H7 (cell line): ENCODE results near the gene FAM236C. TPM values are rescaled to one million over a fixed set of nuclear protein-coding genes. Genes with fewer than 3 reads are reported as not detected.
"Not testable (repeated sequence)": the region's sequence is repeated elsewhere in the genome, so short reads cannot be mapped to it uniquely, and the experiment has no call there.

ENCODE experiments used
- DNase-seq: peaks from one replicate; pipeline ENCODE4 v3.0.0; 2012
- H3K27me3 ChIP-seq: 2 replicates; pipeline ENCODE4 v1.6.0; 2011; ENCODE audit warnings: mild to moderate bottlenecking, low read length; ENCODE audit not compliant: control insufficient read depth, insufficient read depth
- H3K36me3 ChIP-seq: replicated peaks from 2 replicates; pipeline ENCODE4 v1.5.1; 2011; ENCODE audit warnings: low read length; ENCODE audit not compliant: control insufficient read depth, insufficient read depth
- H3K4me3 ChIP-seq: 2 replicates; pipeline ENCODE4 v1.5.1; 2011; ENCODE audit warnings: low read depth, mild to moderate bottlenecking, control low read depth, low read length, moderate library complexity; ENCODE audit not compliant: insufficient read depth
- total RNA-seq: library from RNA; depleted of rRNA; stranded (reverse); fragments of >200 nt; shearing (Covaris generic); gene quantifications from 2 replicates; pipeline ENCODE4 v1.2.3, GENCODE V29; 2014; rRNA removed

Gene FAM236C
- total RNA-seq, result not detected in 2 replicates

DNA sequence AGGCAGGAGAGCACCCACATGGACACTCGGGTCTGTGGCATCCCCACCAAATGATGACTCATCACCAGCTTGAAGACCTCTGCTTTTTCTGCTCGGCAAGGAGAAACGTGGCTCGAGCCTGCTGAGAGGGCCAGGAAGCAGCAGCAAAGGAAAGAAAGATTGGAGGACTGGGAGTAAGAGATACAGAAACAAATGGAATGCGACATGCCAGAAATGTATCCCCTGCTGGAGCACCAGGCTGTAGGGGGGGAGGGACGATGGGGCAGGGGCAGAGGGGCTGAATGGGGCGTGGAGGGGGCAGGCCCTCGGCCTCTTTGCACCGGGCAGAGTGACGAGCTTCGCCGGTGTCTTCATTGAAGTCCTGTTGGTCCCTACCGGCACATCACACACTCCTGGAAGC, at the start of gene FAM236C:
Gene FAM236C, plus strand, starts transcription at position 301 of the 400 bp plus-strand sequence. CDS start 100 bp downstream, outside the sequence.
- H3K27me3 ChIP-seq, DNase-seq, H3K36me3 ChIP-seq, H3K4me3 ChIP-seq: not testable (repeated sequence)

DNA sequence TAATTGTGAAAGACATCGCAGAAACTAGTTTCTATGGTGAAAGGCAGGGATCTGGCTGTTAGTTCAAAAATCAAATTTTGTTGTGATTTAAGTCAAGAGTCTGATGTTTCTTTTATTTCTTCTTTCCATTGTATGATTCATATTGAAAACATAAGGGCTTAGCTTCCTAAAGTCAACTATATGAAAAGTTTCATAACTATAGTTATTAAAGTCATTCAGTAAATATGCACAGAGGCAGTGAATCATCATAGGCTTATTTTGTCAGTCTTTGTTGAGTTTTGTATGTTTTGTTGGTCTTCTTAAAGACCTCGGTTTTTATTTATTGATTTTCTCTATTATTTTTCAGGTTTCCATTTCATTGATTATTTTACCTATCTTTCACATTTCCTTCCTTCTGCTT, 29.5 kb upstream of the FAM236C start:
- DNase-seq, H3K4me3 ChIP-seq, H3K27me3 ChIP-seq, H3K36me3 ChIP-seq: not testable (repeated sequence)

DNA sequence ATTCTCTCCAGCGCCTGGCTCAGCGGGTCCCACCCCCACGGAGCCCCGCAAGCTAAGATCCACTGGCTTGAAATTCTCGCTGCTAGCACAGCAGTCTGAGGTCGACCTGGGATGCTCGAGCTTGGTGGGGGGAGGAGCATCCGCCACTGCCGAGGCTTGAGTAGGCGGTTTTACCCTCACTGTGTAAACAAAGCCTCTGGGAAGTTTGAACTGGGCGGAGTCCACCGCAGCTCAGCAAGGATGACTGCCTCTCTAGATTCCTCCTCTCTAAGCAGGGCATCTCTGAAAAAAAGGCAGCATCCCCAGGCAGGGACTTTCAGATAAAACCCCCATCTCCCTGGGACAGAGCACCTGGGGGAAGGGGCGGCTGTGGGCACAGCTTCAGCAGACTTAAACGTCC, 22.7 kb upstream of the FAM236C start:
- H3K4me3 ChIP-seq, H3K27me3 ChIP-seq, H3K36me3 ChIP-seq, DNase-seq: not testable (repeated sequence)

DNA sequence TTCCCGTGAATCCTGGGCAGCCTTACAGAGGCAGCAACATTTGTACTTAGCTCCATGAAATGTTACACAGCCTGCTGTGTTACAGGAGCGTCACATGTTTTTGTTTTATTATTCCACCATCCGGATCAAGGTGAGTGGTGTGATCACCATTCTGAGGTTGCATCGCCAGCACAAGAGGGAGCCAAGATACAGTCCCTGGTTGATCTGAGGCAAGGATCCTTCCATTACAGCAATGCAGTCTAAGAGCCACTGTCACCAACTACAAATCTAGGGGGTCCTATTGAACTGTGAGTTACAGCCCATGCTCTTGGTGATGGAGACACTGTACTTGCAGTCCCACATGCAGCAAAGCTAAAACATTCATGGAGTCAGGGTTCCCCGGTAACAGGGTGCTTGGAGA, 3.7 kb downstream of the FAM236C start:
- not testable (repeated sequence) for H3K27me3 ChIP-seq, H3K36me3 ChIP-seq, DNase-seq, H3K4me3 ChIP-seq

DNA sequence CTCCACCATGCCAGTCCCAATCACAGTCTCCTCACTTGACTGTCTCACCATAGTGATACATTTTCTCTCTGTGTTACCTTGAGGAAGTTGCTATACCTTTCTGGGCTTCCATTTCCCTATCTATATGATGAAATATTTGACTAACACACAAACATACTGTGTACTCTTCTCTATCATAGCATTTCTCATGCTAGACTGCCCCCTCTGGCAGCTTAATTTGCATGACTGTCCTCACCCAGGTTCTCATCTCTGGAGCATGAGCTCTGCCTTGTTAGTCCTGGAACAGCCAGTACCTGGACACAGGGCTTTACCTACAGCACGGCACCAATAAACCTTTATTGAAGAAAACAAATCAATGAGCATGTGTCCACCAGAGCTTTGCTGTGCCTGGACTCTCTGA, 19.9 kb downstream of the FAM236C start:
- not testable (repeated sequence) for DNase-seq, H3K27me3 ChIP-seq, H3K36me3 ChIP-seq, H3K4me3 ChIP-seq

DNA sequence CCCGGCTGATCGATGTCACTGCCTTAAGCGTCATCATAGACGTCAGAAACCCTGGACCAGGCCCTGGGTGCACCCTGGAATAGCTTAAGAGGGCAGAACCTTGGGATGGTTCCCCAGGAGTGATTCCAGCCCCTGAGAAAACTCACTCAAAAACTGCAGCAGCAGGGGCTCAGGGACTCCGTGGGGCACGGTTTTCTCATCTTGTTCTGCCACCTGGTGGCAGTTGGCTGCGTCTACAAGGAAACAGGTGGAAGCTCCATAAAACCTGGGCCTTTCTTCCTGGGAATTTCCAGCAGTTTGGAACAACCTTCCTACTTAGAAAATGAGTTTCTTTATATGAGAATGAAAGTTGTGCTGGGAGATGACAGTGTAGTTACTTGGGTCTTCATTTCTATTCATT, 24.0 kb downstream of the FAM236C start:
- DNase-seq, H3K4me3 ChIP-seq, H3K27me3 ChIP-seq, H3K36me3 ChIP-seq: not testable (repeated sequence)

DNA sequence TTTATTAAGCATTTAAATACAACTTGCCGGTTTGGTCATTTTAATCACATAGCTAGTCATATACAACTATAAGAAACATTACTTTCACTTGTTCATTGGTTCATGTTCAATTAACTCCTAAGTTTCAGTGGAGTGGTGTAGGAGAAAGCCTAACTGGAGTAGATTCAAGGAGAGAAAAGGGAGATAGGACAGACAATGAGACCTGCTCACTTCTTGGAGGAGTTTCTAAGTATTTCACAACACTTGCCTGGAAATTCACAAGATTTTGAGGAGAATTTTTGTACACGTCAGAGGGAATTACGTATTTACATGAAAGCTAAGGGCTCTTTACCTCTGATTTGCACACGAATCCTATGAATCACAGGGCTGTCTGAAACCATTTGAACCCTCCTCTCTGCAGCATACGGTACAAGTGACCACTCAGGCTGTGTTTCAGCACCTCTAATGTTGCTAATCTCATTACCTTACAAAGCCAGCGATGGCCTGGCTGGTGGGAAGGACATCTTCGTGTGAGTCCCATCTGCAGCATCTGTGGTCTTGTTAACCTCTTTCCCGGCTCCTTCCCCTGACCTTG, 24.6 kb downstream of the FAM236C start:
- H3K36me3 ChIP-seq, DNase-seq, H3K4me3 ChIP-seq, H3K27me3 ChIP-seq: not testable (repeated sequence)

DNA sequence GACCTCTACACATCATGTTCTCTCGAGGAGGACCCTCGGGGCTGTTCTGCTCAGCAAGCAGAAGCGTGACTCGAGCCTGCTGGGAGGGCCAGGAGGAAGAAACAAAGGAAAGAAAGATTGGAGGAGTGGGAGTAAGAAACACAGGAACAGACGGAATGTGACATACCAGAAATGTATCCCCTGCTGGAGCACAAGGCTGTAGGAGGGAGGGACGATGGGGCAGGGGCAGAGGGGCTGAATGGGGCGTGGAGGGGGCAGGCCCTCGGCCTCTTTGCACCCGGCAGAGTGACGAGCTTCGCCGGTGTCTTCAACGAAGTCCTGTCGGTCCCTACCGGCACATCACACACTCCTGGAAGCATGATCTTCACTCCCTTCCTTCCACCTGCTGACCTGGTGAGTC, 25.5 kb downstream of the FAM236C start, which contains the start of gene FAM236A:
Gene FAM236A, plus strand, starts transcription at position 301 of the 400 bp plus-strand sequence. Its CDS starts 57 bp downstream, at position 358.
- not testable (repeated sequence) for DNase-seq, H3K27me3 ChIP-seq, H3K36me3 ChIP-seq, H3K4me3 ChIP-seq

DNA sequence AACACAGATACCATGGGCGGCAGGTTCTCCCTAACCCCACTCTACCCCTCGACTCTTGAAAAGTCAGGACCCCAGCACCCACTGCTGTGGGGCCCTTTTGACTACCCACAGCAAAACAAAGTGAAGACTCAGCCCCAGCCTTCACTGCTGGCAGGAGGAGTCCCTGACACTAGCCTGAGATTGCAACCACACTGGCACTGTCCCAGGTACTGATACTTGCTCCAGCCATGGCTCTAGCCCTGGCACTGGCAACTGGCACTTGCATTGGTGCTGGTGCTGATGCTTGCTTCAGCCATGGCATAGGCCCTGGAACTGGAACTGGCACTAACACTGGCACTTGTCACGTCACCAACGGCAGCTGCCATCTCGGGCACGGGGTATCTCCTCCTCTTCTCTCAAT, 29.9 kb downstream of the FAM236C start:
- H3K4me3 ChIP-seq, DNase-seq, H3K36me3 ChIP-seq, H3K27me3 ChIP-seq: not testable (repeated sequence)

DNA sequence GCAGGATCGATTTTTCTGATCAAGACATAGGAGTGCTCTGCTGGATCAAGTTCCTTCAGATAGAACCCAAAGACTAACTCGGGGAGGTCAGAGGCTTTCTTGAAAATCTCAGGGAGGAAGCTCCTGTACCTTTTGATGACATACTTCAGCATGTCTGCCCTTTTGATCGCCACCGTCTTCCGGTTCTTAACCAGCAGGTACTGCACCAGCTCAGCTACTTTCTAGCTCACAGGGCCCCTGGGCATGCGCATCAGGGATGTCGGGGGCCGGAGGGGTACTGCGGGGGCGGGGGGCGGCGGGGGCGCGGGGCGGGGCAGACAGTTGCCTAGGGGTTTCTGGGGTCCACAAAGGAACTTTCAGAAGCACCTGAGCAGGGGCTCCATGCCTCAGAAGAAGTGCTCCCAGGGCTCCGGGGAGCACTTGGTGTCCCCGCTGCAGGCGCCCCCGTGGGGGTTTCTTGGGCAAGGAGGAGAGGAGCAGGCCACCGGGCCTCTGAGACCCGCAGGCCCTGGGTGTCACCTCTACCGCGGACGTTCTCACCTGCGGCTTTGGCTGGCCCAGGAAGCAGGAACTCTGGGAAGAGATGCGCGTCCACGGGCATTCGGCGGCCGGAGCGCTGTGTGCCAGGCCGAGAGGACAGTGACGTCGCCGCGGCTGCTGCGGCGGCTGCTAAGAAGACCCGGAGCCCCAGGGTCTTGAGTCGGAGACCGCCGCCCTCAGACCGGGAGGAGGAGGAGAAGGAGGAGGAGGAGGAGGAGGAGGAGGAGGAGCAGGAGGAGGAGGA, 30.8 kb downstream of the FAM236C start:
- not testable (repeated sequence) for H3K4me3 ChIP-seq, H3K27me3 ChIP-seq, DNase-seq, H3K36me3 ChIP-seq

DNA sequence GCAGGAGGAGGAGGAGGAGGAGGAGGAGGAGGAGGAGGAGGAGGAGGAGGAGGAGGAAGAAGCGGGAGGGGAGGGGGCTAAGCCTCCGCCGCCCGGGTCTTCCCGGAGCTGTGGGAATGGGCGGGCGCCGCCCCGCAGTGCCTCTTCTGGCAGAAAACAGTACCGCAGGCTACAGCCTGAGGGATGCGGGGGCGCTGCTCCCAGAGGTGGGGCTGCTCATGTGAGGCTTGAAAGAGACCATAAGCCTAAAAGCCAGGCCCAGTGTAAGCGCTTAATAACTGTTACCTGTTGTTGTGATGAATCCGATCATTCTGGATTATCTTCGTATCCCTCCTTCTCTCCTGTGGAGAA, 31.4 kb downstream of the FAM236C start, which contains the start of gene DMRTC1:
Gene DMRTC1, minus strand, starts transcription at position 19 of the 351 bp plus-strand sequence. CDS start 68,143 bp downstream, outside the sequence.
- not testable (repeated sequence) for DNase-seq, H3K36me3 ChIP-seq, H3K4me3 ChIP-seq, H3K27me3 ChIP-seq

DNA sequence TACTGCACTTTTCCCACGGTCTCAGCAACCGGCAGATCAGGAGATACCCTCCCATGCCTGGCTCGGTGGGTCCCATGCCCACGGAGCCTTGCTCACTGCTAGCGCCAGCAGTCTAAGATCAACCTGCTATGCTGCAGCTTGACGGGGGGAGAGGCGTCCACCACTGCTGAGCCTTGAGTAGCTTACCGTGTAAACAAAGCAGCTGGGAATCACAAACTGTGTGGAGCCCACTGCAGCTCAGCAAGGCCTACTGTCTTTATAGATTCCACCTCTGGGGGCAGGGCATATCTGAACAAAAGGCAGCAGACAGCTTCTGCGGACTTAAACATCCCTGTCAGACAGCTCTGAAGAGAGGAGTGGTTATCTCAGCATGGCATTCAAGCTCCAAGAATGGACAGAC, 47.6 kb downstream of the FAM236C start:
- not testable (repeated sequence) for H3K36me3 ChIP-seq, H3K4me3 ChIP-seq, H3K27me3 ChIP-seq, DNase-seq

Other genes with a start within 250 kb of the FAM236C start
- 7.1 and 10.5 TPM in 2 replicates for gene PHKA1, start 198.3 kb upstream of the FAM236C start, total RNA-seq
- not detected in 2 replicates for gene DMRTC1B, start 135.7 kb upstream of the FAM236C start, total RNA-seq
- gene FAM236B, start 130.0 kb upstream of the FAM236C start, total RNA-seq, result not detected in 2 replicates
- gene FAM236D, start 104.4 kb upstream of the FAM236C start, total RNA-seq, result not detected in 2 replicates
- not detected in 2 replicates for gene FAM236A, start 25.6 kb downstream of the FAM236C start, total RNA-seq
- gene DMRTC1, start 31.2 kb downstream of the FAM236C start, total RNA-seq, result not detected in 2 replicates
- 0.11 and 0.17 TPM in 2 replicates for gene PABPC1L2B, start 90.3 kb downstream of the FAM236C start, total RNA-seq
- 0.03 and 0.26 TPM in 2 replicates for gene PABPC1L2A, start 166.9 kb downstream of the FAM236C start, total RNA-seq